ENCODE data around the gene LSM14A.

- no peak for TF ChIP-seq CTCF (IDR thresholded peaks at IDR 0.05)
- no peak for TF ChIP-seq POLR2A (IDR thresholded peaks at IDR 0.05)
Observed at GRCh38 chr19:34154401-34154800, 17.9 kb upstream of the LSM14A start.

Data from breast epithelium (tissue), 3 donors.